Transverse colon (tissue), 4 donors: ENCODE data around the gene TRDN.

Experiments
- CTCF ChIP-seq, 5 experiments: fragments of 200-600 bp in 3 of 5; fragments of 450-650 bp in 2 of 5; sonication (generic) in 3 of 5; IDR thresholded peaks; 1 replicate in 2 of 5; 2 replicates in 3 of 5; pipeline ENCODE4 v1.5.1; 2016 to 2017; ENCODE audit warnings: antibody characterized with exemption in 5 of 5, inconsistent platforms in 3 of 5, mild to moderate bottlenecking in 2 of 5, moderate library complexity in 1 of 5
- POLR2A ChIP-seq: fragments of 450-650 bp; IDR thresholded peaks from one replicate; pipeline ENCODE4 v1.6.1; 2016; ENCODE audit warnings: antibody characterized with exemption, mild to moderate bottlenecking, moderate library complexity
- POLR2AphosphoS5 ChIP-seq, 3 donors: sonication (generic); formaldehyde crosslinking; IDR thresholded peaks; one replicate each; pipeline ENCODE4 v1.6.1; 2016; ENCODE audit warnings: antibody characterized with exemption in 3 of 3

- TF ChIP-seq CTCF (IDR thresholded peaks at IDR 0.05) (no peak), POLR2A (no peak), POLR2AphosphoS5 (IDR thresholded peaks at IDR 0.05) (no peak)
Observed at GRCh38 chr6:123518441-123519188, 118.1 kb downstream of the TRDN start.
